ENCODE data around the gene PTGDS. TPM values are rescaled to one million over a fixed set of nuclear protein-coding genes. Genes with fewer than 3 reads are reported as not detected.

The PTGDS gene
- total RNA-seq, 1 donor from 2014 or later = 477 TPM

- Histone ChIP-seq H3K27me3 (no peaks in the 10 kb centered on the region), H3K27ac (no peak overlapping the region), H3K9me3 (no peaks in the 10 kb centered on the region), H3K4me3 (peak overlapping the region; percentile 52), H3K36me3 (no peaks in the 10 kb centered on the region), H3K4me1 (peaks cover 36% of the 10 kb centered on the region)
- intact Hi-C loops (cut with DNase I) = no loop called here
- ATAC-seq (no peak), DNase-seq (no peak)
- no peak for TF ChIP-seq CTCF (IDR thresholded peaks at IDR 0.05)
These were observed 49.5 kb downstream of the PTGDS start for GRCh38 chr9:137026828-137027227.

GRCh38 chr9:137027369-137028262 lies 50.3 kb downstream of the PTGDS start, which contains the start of gene ABCA2:
TSS of gene ABCA2 (minus strand) at chr9:137028237. CDS start at chr9:137028140, 97 bp downstream.
- no peaks in the 10 kb centered on the region for H3K9me3 ChIP-seq
- intact Hi-C loops (cut with DNase I) = no loop called here
- DNase-seq = no peak
- peaks cover 36% of the 10 kb centered on the region for H3K4me1 ChIP-seq
- H3K27me3 ChIP-seq = no peaks in the 10 kb centered on the region
- H3K27ac ChIP-seq = peak within 1 kb of the TSS; percentile 51
- no peak for ATAC-seq
- H3K4me3 ChIP-seq = peak within 1 kb of the TSS; percentile 62
- no peaks in the 10 kb centered on the region for H3K36me3 ChIP-seq
- TF ChIP-seq CTCF (IDR thresholded peaks at IDR 0.05) = no peak

- Histone ChIP-seq H3K27me3 (no peaks in the 10 kb centered on the region), H3K36me3 (no peaks in the 10 kb centered on the region), H3K9me3 (no peaks in the 10 kb centered on the region), H3K4me1 (peaks cover 36% of the 10 kb centered on the region), H3K4me3 (peak overlapping the region; percentile 62), H3K27ac (peak overlapping the region; percentile 51)
- ATAC-seq (peak; percentile 66), DNase-seq (peak; percentile 87)
- TF ChIP-seq CTCF (IDR thresholded peaks at IDR 0.05) = peak; percentile 37
- intact Hi-C loops (cut with DNase I) = no loop called here
These were observed 51.2 kb downstream of the PTGDS start for GRCh38 chr9:137028263-137029057.

GRCh38 chr9:137029058-137029936 lies 52.0 kb downstream of the PTGDS start:
- Histone ChIP-seq H3K9me3 (no peaks in the 10 kb centered on the region), H3K4me3 (peak overlapping the region; percentile 62), H3K27me3 (no peaks in the 10 kb centered on the region), H3K36me3 (no peaks in the 10 kb centered on the region), H3K27ac (peak overlapping the region; percentile 36), H3K4me1 (peaks cover 37% of the 10 kb centered on the region)
- ATAC-seq (peak; percentile 78), DNase-seq (peak; percentile 89)
- intact Hi-C loops (cut with DNase I) = no loop called here
- TF ChIP-seq CTCF (IDR thresholded peaks at IDR 0.05) = peak; percentile 92

GRCh38 chr9:137030006-137030405 lies 52.7 kb downstream of the PTGDS start:
- H3K27ac ChIP-seq = peak overlapping the region; percentile 36
- no peaks in the 10 kb centered on the region for H3K27me3 ChIP-seq
- intact Hi-C loops (cut with DNase I) = loop anchor here (5.0 to 10.0 kb wide), 2 partner anchors 85 to 243 kb away; partner anchors contain the start of genes C8G and FBXW5
- H3K36me3 ChIP-seq = no peaks in the 10 kb centered on the region
- DNase-seq = no peak
- H3K4me3 ChIP-seq = no peak overlapping the region
- no peak for TF ChIP-seq CTCF (IDR thresholded peaks at IDR 0.05)
- H3K9me3 ChIP-seq = no peaks in the 10 kb centered on the region
- H3K4me1 ChIP-seq = peaks cover 44% of the 10 kb centered on the region
- ATAC-seq = no peak

Data from upper lobe of right lung (tissue), 1 donor.